H54 (cell line): Measurements from ENCODE around the gene PHF5A.
"Not testable (repeated sequence)": the region's sequence is repeated elsewhere in the genome, so short reads cannot be mapped to it uniquely, and the experiment has no call there.

Source experiments
- DNase-seq: peaks from one replicate; pipeline ENCODE4 v3.0.0; 2011; ENCODE audit warnings: low spot score, mixed read lengths; ENCODE audit not compliant: insufficient read length
- FAIRE-seq: peaks from 3 replicates; lab custom pipeline; 2011; peaks lifted over from hg19 to GRCh38; lab: Jason Lieb, UNC
- POLR2A ChIP-seq: IDR thresholded peaks from 2 replicates; pipeline ENCODE4 v1.6.1; 2011; ENCODE audit warnings: low read depth, mild to moderate bottlenecking, low read length

The PHF5A gene

GRCh38 chr22:41480397-41480735 is 11.9 kb upstream of the PHF5A start:
- FAIRE-seq = no peak
- TF ChIP-seq POLR2A = no peak

GRCh38 chr22:41479671-41480396 is 11.3 kb upstream of the PHF5A start:
- DNase-seq (peak; percentile 33), FAIRE-seq (no peak)

More at GRCh38 chr22:41480397-41480735, 11.9 kb upstream of the PHF5A start:
- DNase-seq = no peak

GRCh38 chr22:41478891-41479521 is 10.5 kb upstream of the PHF5A start:
- DNase-seq (no peak), FAIRE-seq (no peak)
- no peak for TF ChIP-seq POLR2A

More at GRCh38 chr22:41479671-41480396, 11.3 kb upstream of the PHF5A start:
- TF ChIP-seq POLR2A = no peak

- no peak for TF ChIP-seq POLR2A
- DNase-seq (no peak), FAIRE-seq (no peak)
These were observed 10.0 kb upstream of the PHF5A start for GRCh38 chr22:41478473-41478872.

- FAIRE-seq = no peak
- no peak for DNase-seq
- no peak for TF ChIP-seq POLR2A
These were observed 6.5 kb upstream of the PHF5A start for GRCh38 chr22:41474872-41475451.

- FAIRE-seq = no peak
- no peak for TF ChIP-seq POLR2A
- no peak for DNase-seq
These were observed 3.1 kb upstream of the PHF5A start for GRCh38 chr22:41471568-41471967.

- TF ChIP-seq POLR2A = no peak
- FAIRE-seq (no peak), DNase-seq (no peak)
These were observed 2.4 kb upstream of the PHF5A start for GRCh38 chr22:41470886-41471285.

GRCh38 chr22:41469218-41469851 is 843 bp upstream of the PHF5A start:
- no peak for FAIRE-seq
- TF ChIP-seq POLR2A = no peak
- DNase-seq = no peak

GRCh38 chr22:41461901-41462300 is 6.6 kb downstream of the PHF5A start:
- DNase-seq = no peak
- no peak for TF ChIP-seq POLR2A
- no peak for FAIRE-seq

GRCh38 chr22:41460071-41460470 is 8.4 kb downstream of the PHF5A start:
- not testable (repeated sequence) for FAIRE-seq, DNase-seq

GRCh38 chr22:41459431-41459830 is 9.1 kb downstream of the PHF5A start:
- no peak for TF ChIP-seq POLR2A
- no peak for DNase-seq
- FAIRE-seq = no peak

- TF ChIP-seq POLR2A = no peak
- DNase-seq (no peak), FAIRE-seq (no peak)
These were observed 10.2 kb downstream of the PHF5A start for GRCh38 chr22:41458161-41458728.

GRCh38 chr22:41448189-41448808 is 20.2 kb downstream of the PHF5A start:
- DNase-seq (peak; percentile 76), FAIRE-seq (peak; percentile 82)
- 0 out of 2 replicates have a peak, but pooled peaks have one; percentile 24 for TF ChIP-seq POLR2A
